ENCODE measurements around the gene ARHGEF40. TPM values are rescaled to one million over a fixed set of nuclear protein-coding genes. Genes with fewer than 3 reads are reported as not detected.

The ARHGEF40 gene
- total RNA-seq, 1 experiment from 2014 or later, result 71.4 TPM

DNA sequence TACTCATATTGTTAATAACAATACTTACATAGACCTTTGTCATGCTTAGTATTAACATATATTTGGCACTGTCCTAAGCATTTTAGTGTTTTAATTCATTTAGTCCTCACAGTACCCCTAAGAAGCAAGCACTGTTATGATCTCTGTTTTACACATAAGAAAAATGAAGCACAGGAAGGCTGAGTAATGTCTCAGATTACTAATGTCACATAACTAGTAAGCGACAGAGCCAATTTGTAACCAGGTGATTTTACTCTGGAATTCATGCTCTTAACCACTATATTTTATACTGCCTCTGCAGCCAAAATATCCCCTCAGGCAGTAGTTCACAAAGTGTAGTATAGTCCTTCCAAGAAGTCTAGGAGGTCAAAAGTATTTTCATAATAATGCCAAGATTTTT, 51.0 kb downstream of the ARHGEF40 start:
- H3K4me2 ChIP-seq (ENCODE audit: insufficient read depth, insufficient read length, low read length), result no peak overlapping the region
- DNase-seq, result no peak
- Mint-ChIP-seq H3K27me3 (ENCODE audit: low read depth) (no peaks in the 10 kb centered on the region), H3K36me3 (ENCODE audit: insufficient read depth in 1 of 3, low read depth in 3 of 3) (no peaks in the 10 kb centered on the region), H3K27ac (no peak overlapping the region), H3K9me3 (no peaks in the 10 kb centered on the region), H3K4me3 (no peak overlapping the region), H3K4me1 (peaks cover 6% of the 10 kb centered on the region in 2 experiments)
- WGBS (ENCODE audit: extremely low coverage, insufficient read length, low lambda C conversion rate), result no CpG with 5 or more reads among the region's 1 CpG
- H3K4ac ChIP-seq (ENCODE audit: low read depth, low read length), result no peak overlapping the region
- H2BK120ac ChIP-seq (ENCODE audit: low read depth, low read length, poor library complexity, severe bottlenecking), result no peak overlapping the region
- no peaks in the 10 kb centered on the region for H3K79me1 ChIP-seq (ENCODE audit: insufficient read depth, low read depth, low read length, poor library complexity, severe bottlenecking)
- no peak overlapping the region for H3K18ac ChIP-seq (ENCODE audit: insufficient read length, low read depth, low read length)
- no peak overlapping the region for H2BK20ac ChIP-seq (ENCODE audit: low read depth, low read length, poor library complexity, severe bottlenecking)
- H2BK5ac ChIP-seq (ENCODE audit: insufficient read length, low read length), result no peak overlapping the region
- H3K9me3 ChIP-seq (ENCODE audit: control insufficient read depth, low read depth, low read length), result no peaks in the 10 kb centered on the region
- H4K8ac ChIP-seq (replicated peaks; ENCODE audit: insufficient read length, low read depth, low read length), result no peak overlapping the region
- H3K9ac ChIP-seq (ENCODE audit: extremely low read depth, insufficient read length, low read length), result no peak overlapping the region
- H3K23ac ChIP-seq (ENCODE audit: insufficient read length, low read depth, low read length), result no peak overlapping the region
- no peak overlapping the region for H2BK12ac ChIP-seq (ENCODE audit: insufficient read length, low read depth, low read length)
- H3K4me1 ChIP-seq (ENCODE audit: insufficient read depth, low read length), result no peaks in the 10 kb centered on the region
- no peaks in the 10 kb centered on the region for H4K20me1 ChIP-seq (ENCODE audit: control insufficient read depth, insufficient read depth, insufficient read length)
- H3K27ac ChIP-seq (ENCODE audit: insufficient read length, low read depth, low read length), result no peak overlapping the region
- TF ChIP-seq, protein P1, sequence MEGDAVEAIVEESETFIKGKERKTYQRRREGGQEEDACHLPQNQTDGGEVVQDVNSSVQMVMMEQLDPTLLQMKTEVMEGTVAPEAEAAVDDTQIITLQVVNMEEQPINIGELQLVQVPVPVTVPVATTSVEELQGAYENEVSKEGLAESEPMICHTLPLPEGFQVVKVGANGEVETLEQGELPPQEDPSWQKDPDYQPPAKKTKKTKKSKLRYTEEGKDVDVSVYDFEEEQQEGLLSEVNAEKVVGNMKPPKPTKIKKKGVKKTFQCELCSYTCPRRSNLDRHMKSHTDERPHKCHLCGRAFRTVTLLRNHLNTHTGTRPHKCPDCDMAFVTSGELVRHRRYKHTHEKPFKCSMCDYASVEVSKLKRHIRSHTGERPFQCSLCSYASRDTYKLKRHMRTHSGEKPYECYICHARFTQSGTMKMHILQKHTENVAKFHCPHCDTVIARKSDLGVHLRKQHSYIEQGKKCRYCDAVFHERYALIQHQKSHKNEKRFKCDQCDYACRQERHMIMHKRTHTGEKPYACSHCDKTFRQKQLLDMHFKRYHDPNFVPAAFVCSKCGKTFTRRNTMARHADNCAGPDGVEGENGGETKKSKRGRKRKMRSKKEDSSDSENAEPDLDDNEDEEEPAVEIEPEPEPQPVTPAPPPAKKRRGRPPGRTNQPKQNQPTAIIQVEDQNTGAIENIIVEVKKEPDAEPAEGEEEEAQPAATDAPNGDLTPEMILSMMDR (conservative IDR thresholded peaks at IDR 0.05), result no peak
- H2BK15ac ChIP-seq (ENCODE audit: low read depth, low read length), result no peak overlapping the region
- H3K27me3 ChIP-seq (ENCODE audit: insufficient read depth, low read length), result no peaks in the 10 kb centered on the region
- H4K91ac ChIP-seq (ENCODE audit: insufficient read length, low read depth, low read length), result no peak overlapping the region
- no peak overlapping the region for H2AK5ac ChIP-seq (ENCODE audit: insufficient read length, low read length)
- H3K79me2 ChIP-seq (ENCODE audit: insufficient read depth, low read length), result no peaks in the 10 kb centered on the region
- H3K14ac ChIP-seq (ENCODE audit: insufficient read depth, low read length), result no peak overlapping the region
- no peak overlapping the region for H4K5ac ChIP-seq (ENCODE audit: insufficient read length, low read depth, low read length)
- H2AFZ ChIP-seq (ENCODE audit: low read length), result no peak overlapping the region
- H3K56ac ChIP-seq (ENCODE audit: insufficient read length, low read depth, low read length), result no peak overlapping the region
- H3K23me2 ChIP-seq (ENCODE audit: insufficient read length, low read depth, low read length, poor library complexity, severe bottlenecking), result no peaks in the 10 kb centered on the region
- H3T11ph ChIP-seq (ENCODE audit: low read length), result no peak overlapping the region
